ENCODE data around the gene ROR2.
"Not testable (repeated sequence)": the region's sequence is repeated elsewhere in the genome, so short reads cannot be mapped to it uniquely, and the experiment has no call there.

The ROR2 gene

GRCh38 chr9:91929331-91929730 lies 20.7 kb downstream of the ROR2 start:
- FAIRE-seq = no peak
- DNase-seq (ENCODE audit: insufficient read length, low spot score) = no peak

GRCh38 chr9:91927922-91928510 lies 22.0 kb downstream of the ROR2 start:
- FAIRE-seq = no peak
- DNase-seq (ENCODE audit: insufficient read length, low spot score) = no peak

- DNase-seq (ENCODE audit: insufficient read length, low spot score) (no peak), FAIRE-seq (no peak)
These were observed 25.9 kb downstream of the ROR2 start for GRCh38 chr9:91924090-91924489.

GRCh38 chr9:91923145-91923544 lies 26.9 kb downstream of the ROR2 start:
- no peak for FAIRE-seq

GRCh38 chr9:91921371-91921770 lies 28.7 kb downstream of the ROR2 start:
- no peak for FAIRE-seq

More at GRCh38 chr9:91923145-91923544, 26.9 kb downstream of the ROR2 start:
- no peak for DNase-seq (ENCODE audit: insufficient read length, low spot score)

GRCh38 chr9:91920630-91921350 lies 29.2 kb downstream of the ROR2 start:
- no peak for FAIRE-seq

More at GRCh38 chr9:91921371-91921770, 28.7 kb downstream of the ROR2 start:
- DNase-seq (ENCODE audit: insufficient read length, low spot score) = no peak

GRCh38 chr9:91919621-91920020 lies 30.4 kb downstream of the ROR2 start:
- FAIRE-seq = no peak
- no peak for DNase-seq (ENCODE audit: insufficient read length, low spot score)

More at GRCh38 chr9:91920630-91921350, 29.2 kb downstream of the ROR2 start:
- DNase-seq (ENCODE audit: insufficient read length, low spot score) = no peak

- DNase-seq (ENCODE audit: insufficient read length, low spot score) (no peak), FAIRE-seq (no peak)
These were observed 32.6 kb downstream of the ROR2 start for GRCh38 chr9:91917436-91917835.

GRCh38 chr9:91915524-91916263 lies 34.3 kb downstream of the ROR2 start:
- FAIRE-seq (no peak), DNase-seq (ENCODE audit: insufficient read length, low spot score) (no peak)

- no peak for FAIRE-seq
- DNase-seq (ENCODE audit: insufficient read length, low spot score) = no peak
These were observed 35.1 kb downstream of the ROR2 start for GRCh38 chr9:91914937-91915336.

- no peak for FAIRE-seq
- DNase-seq (ENCODE audit: insufficient read length, low spot score) = no peak
These were observed 35.6 kb downstream of the ROR2 start for GRCh38 chr9:91914404-91914803.

GRCh38 chr9:91913986-91914385 lies 36.0 kb downstream of the ROR2 start:
- FAIRE-seq (no peak), DNase-seq (ENCODE audit: insufficient read length, low spot score) (no peak)

GRCh38 chr9:91913096-91913495 lies 36.9 kb downstream of the ROR2 start:
- FAIRE-seq (no peak), DNase-seq (ENCODE audit: insufficient read length, low spot score) (no peak)

- DNase-seq (ENCODE audit: insufficient read length, low spot score) = no peak
These were observed 38.4 kb downstream of the ROR2 start for GRCh38 chr9:91911657-91912056.

GRCh38 chr9:91909256-91909655 lies 40.8 kb downstream of the ROR2 start:
- not testable (repeated sequence) for DNase-seq (ENCODE audit: insufficient read length, low spot score); FAIRE-seq

More at GRCh38 chr9:91911657-91912056, 38.4 kb downstream of the ROR2 start:
- no peak for FAIRE-seq

GRCh38 chr9:91908746-91909145 lies 41.3 kb downstream of the ROR2 start:
- no peak for FAIRE-seq
- no peak for DNase-seq (ENCODE audit: insufficient read length, low spot score)

- DNase-seq (ENCODE audit: insufficient read length, low spot score) = no peak
- no peak for FAIRE-seq
These were observed 41.8 kb downstream of the ROR2 start for GRCh38 chr9:91908293-91908623.

GRCh38 chr9:91907484-91908292 lies 42.3 kb downstream of the ROR2 start:
- FAIRE-seq = no peak

GRCh38 chr9:91905991-91906469 lies 44.0 kb downstream of the ROR2 start:
- FAIRE-seq (no peak), DNase-seq (ENCODE audit: insufficient read length, low spot score) (peak; percentile 46)

More at GRCh38 chr9:91907484-91908292, 42.3 kb downstream of the ROR2 start:
- DNase-seq (ENCODE audit: insufficient read length, low spot score) = no peak

- DNase-seq (ENCODE audit: insufficient read length, low spot score) = no peak
- peak; percentile 8 for FAIRE-seq
These were observed 44.8 kb downstream of the ROR2 start for GRCh38 chr9:91905237-91905650.

All from GM19239 (cell line).